Breast epithelium (tissue), 4 donors: ENCODE results near the gene ITPRID2. TPM values are rescaled to one million over a fixed set of nuclear protein-coding genes. Genes with fewer than 3 reads are reported as not detected.
A peak's percentile ranks its signal among the peaks of the same experiment; 100 is the strongest.

Source experiments
- DNase-seq, 2 donors: peaks; one replicate each; pipeline ENCODE4 v3.0.0-alpha.2; 2019; ENCODE audit warnings: low spot score in 2 of 2
- H3K27ac ChIP-seq, 2 donors: fragments of 200-600 bp; sonication (generic) in 1 of 2; one replicate each; pipeline ENCODE4 v1.5.1; 2016 to 2019; ENCODE audit warnings: mild to moderate bottlenecking in 1 of 2
- H3K27me3 ChIP-seq, 2 donors: fragments of 200-600 bp; sonication (generic) in 1 of 2; one replicate each; pipeline versions ENCODE4 v1.5.1 to v1.6.0; 2017 to 2019; ENCODE audit warnings: control low read depth in 1 of 2, mild to moderate bottlenecking in 1 of 2
- H3K36me3 ChIP-seq: fragments of 200-600 bp; one replicate; pipeline ENCODE4 v1.5.1; 2019
- H3K4me1 ChIP-seq, 2 donors: fragments of 200-600 bp; sonication (generic); one replicate each; pipeline ENCODE4 v1.5.1; 2016 to 2019; ENCODE audit warnings: control low read depth in 1 of 2
- H3K4me3 ChIP-seq, 3 donors: fragments of 200-600 bp; sonication (generic); 1 replicate in 2 of 3; 2 replicates in 1 of 3; pipeline ENCODE4 v1.5.1; 2016 to 2019; ENCODE audit warnings: mild to moderate bottlenecking in 3 of 3, moderate library complexity in 2 of 3
- H3K9me3 ChIP-seq, 2 donors: fragments of 200-600 bp; sonication (generic) in 1 of 2; one replicate each; pipeline ENCODE4 v1.5.1; 2016 to 2019; ENCODE audit warnings: control low read depth in 1 of 2
- POLR2A ChIP-seq: fragments of 450-650 bp; IDR thresholded peaks from one replicate; pipeline ENCODE4 v1.6.1; 2016; ENCODE audit warnings: antibody characterized with exemption, mild to moderate bottlenecking, moderate library complexity
- POLR2AphosphoS5 ChIP-seq, 3 donors: sonication (generic); formaldehyde crosslinking; IDR thresholded peaks; one replicate each; pipeline ENCODE4 v1.6.1; 2017; ENCODE audit warnings: antibody characterized with exemption in 3 of 3
- intact Hi-C: fragments of 100-400 bp; cut with DNase I; formaldehyde crosslinking; loops from one replicate; pipeline ENCODE4 v1.15.1; 2023; ENCODE audit warnings: low total_unique reads
- total RNA-seq, 3 donors: library from RNA; depleted of rRNA; stranded (reverse); fragments of >200 nt; gene quantifications; one replicate each; pipeline ENCODE4 v1.1.0, GENCODE V29; 2016
- TF ChIP-seq, protein P1 (sequence below), 3 donors: fragments of 450-650 bp; IDR thresholded peaks; one replicate each; pipeline ENCODE4 v1.5.1; 2016 to 2017; ENCODE audit warnings: antibody characterized with exemption in 3 of 3, mild to moderate bottlenecking in 3 of 3, moderate library complexity in 3 of 3

The ITPRID2 gene
- total RNA-seq, 3 donors from 2014 or later = 67.2 to 170 (median 98.9) TPM

- Histone ChIP-seq H3K27me3 (no peaks in the 10 kb centered on the region), H3K36me3 (peaks cover 13% of the 10 kb centered on the region), H3K9me3 (no peaks in the 10 kb centered on the region), H3K4me1 (no peaks in the 10 kb centered on the region), H3K27ac (peak overlapping the region in 1 of 2 donors; percentile 6), H3K4me3 (no peak overlapping the region)
- DNase-seq = no peak
- intact Hi-C loops = no loop called here
- TF ChIP-seq, protein P1, sequence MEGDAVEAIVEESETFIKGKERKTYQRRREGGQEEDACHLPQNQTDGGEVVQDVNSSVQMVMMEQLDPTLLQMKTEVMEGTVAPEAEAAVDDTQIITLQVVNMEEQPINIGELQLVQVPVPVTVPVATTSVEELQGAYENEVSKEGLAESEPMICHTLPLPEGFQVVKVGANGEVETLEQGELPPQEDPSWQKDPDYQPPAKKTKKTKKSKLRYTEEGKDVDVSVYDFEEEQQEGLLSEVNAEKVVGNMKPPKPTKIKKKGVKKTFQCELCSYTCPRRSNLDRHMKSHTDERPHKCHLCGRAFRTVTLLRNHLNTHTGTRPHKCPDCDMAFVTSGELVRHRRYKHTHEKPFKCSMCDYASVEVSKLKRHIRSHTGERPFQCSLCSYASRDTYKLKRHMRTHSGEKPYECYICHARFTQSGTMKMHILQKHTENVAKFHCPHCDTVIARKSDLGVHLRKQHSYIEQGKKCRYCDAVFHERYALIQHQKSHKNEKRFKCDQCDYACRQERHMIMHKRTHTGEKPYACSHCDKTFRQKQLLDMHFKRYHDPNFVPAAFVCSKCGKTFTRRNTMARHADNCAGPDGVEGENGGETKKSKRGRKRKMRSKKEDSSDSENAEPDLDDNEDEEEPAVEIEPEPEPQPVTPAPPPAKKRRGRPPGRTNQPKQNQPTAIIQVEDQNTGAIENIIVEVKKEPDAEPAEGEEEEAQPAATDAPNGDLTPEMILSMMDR (IDR thresholded peaks at IDR 0.05) = no peak
- TF ChIP-seq POLR2A = no peak
- no peak for TF ChIP-seq POLR2AphosphoS5 (IDR thresholded peaks at IDR 0.05)
Observed at GRCh38 chr2:181911830-181912229, 20.3 kb downstream of the ITPRID2 start.

- intact Hi-C loops = no loop called here
- TF ChIP-seq POLR2A (no peak), POLR2AphosphoS5 (IDR thresholded peaks at IDR 0.05) (no peak)
- TF ChIP-seq, protein P1 (IDR thresholded peaks at IDR 0.05) = no peak
- DNase-seq = no peak
- Histone ChIP-seq H3K9me3 (no peaks in the 10 kb centered on the region), H3K27me3 (no peaks in the 10 kb centered on the region), H3K4me3 (no peak overlapping the region), H3K4me1 (no peaks in the 10 kb centered on the region), H3K27ac (no peak overlapping the region), H3K36me3 (peaks cover 13% of the 10 kb centered on the region)
Observed at GRCh38 chr2:181915102-181915501, 23.6 kb downstream of the ITPRID2 start.

DNA sequence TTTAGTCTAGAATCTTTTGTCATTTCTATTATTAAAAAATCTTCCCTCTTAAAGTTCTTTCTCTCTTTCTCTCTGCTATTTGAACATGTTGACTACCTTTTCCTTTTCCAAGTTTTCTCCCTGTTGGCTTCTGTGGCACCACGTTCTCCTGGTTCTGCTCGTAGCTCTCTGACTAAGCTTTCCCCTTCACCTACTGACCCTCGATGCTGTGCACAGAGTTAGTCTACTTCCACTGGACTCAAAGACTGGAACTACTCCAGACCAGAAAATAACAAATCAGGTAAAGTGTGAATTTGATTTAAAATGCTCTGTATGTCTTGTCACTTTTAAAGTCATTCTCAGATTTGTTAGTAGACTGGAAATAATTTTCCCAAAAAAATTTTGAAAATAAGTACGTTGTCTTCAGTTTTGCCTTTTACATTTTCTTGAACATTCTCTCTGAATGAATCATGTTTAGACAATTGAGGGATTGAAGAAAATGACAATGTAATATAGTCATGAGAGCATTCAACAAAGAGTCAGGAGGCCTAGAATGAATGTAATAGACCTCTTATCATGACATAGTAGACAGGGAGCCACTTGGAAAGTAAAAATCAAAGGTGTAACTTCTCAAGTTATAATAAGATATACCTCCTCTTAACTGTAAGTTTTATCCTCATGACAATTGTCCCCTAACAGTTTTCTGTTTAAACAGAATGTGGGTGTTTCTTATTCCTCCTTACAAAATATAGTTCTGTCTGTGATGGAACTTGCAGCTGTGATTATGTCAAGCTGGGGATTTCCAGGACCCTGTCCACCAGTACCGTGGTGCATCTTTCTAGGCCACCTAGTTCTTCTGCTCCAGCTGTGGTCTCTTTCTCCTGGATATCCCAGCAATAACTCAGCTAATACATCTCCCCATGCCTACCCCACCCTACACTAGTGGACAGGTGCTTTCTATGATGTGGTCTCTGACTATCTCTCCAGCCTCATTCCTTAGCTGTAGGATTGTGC is 25.5 kb downstream of the ITPRID2 start:
- H3K27me3 ChIP-seq = no peaks in the 10 kb centered on the region
- intact Hi-C loops = no loop called here
- DNase-seq = no peak

GRCh38 chr2:181918188-181918587 is 26.7 kb downstream of the ITPRID2 start:
- intact Hi-C loops = no loop called here
- Histone ChIP-seq H3K27ac (no peak overlapping the region), H3K9me3 (no peaks in the 10 kb centered on the region), H3K4me1 (no peaks in the 10 kb centered on the region), H3K4me3 (no peak overlapping the region), H3K36me3 (peaks cover 8% of the 10 kb centered on the region), H3K27me3 (no peaks in the 10 kb centered on the region)
- TF ChIP-seq POLR2AphosphoS5 (IDR thresholded peaks at IDR 0.05) (no peak), POLR2A (no peak)
- TF ChIP-seq, protein P1 (IDR thresholded peaks at IDR 0.05) = no peak
- DNase-seq = no peak

More for the DNA sequence above, 25.5 kb downstream of the ITPRID2 start:
- H3K4me1 ChIP-seq = no peaks in the 10 kb centered on the region
- no peaks in the 10 kb centered on the region for H3K9me3 ChIP-seq
- H3K27ac ChIP-seq = no peak overlapping the region
- TF ChIP-seq POLR2AphosphoS5 (IDR thresholded peaks at IDR 0.05) = no peak
- H3K36me3 ChIP-seq = peaks cover 8% of the 10 kb centered on the region
- H3K4me3 ChIP-seq = no peak overlapping the region

DNA sequence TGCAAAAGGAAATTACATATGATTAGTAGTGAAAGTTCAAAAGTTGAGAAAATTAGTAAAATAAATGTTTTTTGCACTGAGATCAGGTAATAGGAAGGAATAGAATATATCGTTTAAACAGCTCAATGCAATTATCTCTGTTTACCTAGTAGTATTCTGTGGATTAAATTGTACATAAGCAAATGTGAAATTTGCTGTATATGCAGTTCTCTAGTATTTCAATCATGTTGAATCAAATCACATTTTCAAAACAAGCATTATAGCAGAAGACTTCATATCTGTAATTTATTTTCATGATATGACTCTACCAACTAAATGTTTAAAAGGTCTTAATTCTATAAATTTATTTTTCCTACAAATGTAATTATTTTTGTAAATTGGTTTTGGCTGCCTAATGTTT is 31.6 kb downstream of the ITPRID2 start:
- TF ChIP-seq, protein P1 (IDR thresholded peaks at IDR 0.05) = no peak
- no peak for TF ChIP-seq POLR2A
- no peak for TF ChIP-seq POLR2AphosphoS5 (IDR thresholded peaks at IDR 0.05)
- H3K27me3 ChIP-seq = no peaks in the 10 kb centered on the region
- DNase-seq = no peak
- no peaks in the 10 kb centered on the region for H3K4me1 ChIP-seq
- no peak overlapping the region for H3K27ac ChIP-seq
- H3K36me3 ChIP-seq = no peaks in the 10 kb centered on the region
- intact Hi-C loops = no loop called here
- no peaks in the 10 kb centered on the region for H3K9me3 ChIP-seq
- H3K4me3 ChIP-seq = no peak overlapping the region
